Measurements from ENCODE around the gene ZBTB7C. TPM values are rescaled to one million over a fixed set of nuclear protein-coding genes. Genes with fewer than 3 reads are reported as not detected.
A peak's percentile ranks its signal among the peaks of the same experiment; 100 is the strongest.

The ZBTB7C gene
- polyA plus RNA-seq, 1 donor (not counting 4 experiments of a cell fraction or from before 2014, with no cell fraction given), result 0.58 TPM

DNA sequence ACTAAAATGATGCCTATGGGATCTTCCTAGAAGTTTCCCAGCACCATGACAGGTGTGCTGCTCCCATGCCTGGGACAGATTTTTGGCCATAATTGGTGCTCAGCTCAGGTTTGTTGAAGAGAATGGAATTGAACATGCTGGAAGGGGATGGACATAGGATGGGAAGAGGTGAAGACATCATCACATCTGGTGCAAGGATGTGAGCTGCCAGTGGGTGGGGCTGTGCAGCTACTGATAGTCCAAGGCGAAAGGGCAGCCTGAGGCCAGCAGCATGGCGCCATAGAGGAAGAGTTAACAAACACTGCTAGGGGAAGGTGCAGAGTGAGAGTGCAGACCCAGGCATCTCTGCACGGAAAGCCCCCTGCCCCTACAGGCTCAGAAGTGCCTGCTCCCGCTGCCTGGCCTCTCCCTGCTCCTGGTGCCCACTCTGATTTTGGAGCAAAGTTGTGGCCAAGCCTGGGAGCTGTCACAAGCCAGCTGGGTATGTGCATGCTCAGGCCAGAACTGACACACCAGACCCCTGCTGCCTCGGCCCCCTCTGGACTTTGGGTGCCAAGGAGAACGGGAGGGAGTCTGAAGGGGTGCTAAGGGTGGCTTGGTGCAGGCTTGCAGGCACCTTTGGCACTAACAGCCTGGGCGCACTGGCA lies 178.6 kb downstream of the ZBTB7C start:
- no peaks in the 10 kb centered on the region for H3K9me3 ChIP-seq (ENCODE audit: control insufficient read depth, low read depth, low read length)
- no peaks in the 10 kb centered on the region for H3K36me3 ChIP-seq (ENCODE audit: control insufficient read depth in 2 of 2, extremely low read depth in 1 of 2, insufficient read depth in 2 of 2, low read length in 2 of 2)
- H3K27ac ChIP-seq (ENCODE audit: control insufficient read depth, insufficient read depth, low read length), result no peak overlapping the region
- H3K4me1 ChIP-seq (ENCODE audit: control insufficient read depth, extremely low read depth, insufficient read depth, low read length), result peaks cover 4% of the 10 kb centered on the region
- H3K4me3 ChIP-seq (ENCODE audit: control insufficient read depth in 2 of 3, extremely low read depth in 1 of 3, insufficient read depth in 2 of 3, low read depth in 1 of 3, low read length in 3 of 3), result no peak overlapping the region
- H2AFZ ChIP-seq (ENCODE audit: control insufficient read depth, low read length), result no peak overlapping the region
- H3K4me2 ChIP-seq (ENCODE audit: control insufficient read depth, extremely low read depth, insufficient read depth, low read depth, low read length), result no peak overlapping the region
- H3K27me3 ChIP-seq (ENCODE audit: control insufficient read depth, extremely low read depth, insufficient read depth, low read length), result peaks cover 3% of the 10 kb centered on the region
- dilution Hi-C loops (cut with MboI; ENCODE audit: extremely low pct_ligation_motif_present, low sequenced_read_pairs), result loop anchor here (25.0 kb wide), 1 partner anchor 207 kb away; no protein-coding TSS in a partner anchor
- peak; percentile 87 for FAIRE-seq
- no peaks in the 10 kb centered on the region for H3K9me1 ChIP-seq (ENCODE audit: control insufficient read depth, extremely low read depth, insufficient read depth, low read length)
- no peaks in the 10 kb centered on the region for H3K79me2 ChIP-seq (ENCODE audit: control insufficient read depth, insufficient read depth, low read length)
- no peak for TF ChIP-seq EZH2 (IDR thresholded peaks at IDR 0.05; ENCODE audit: low read length)
- TF ChIP-seq, protein P1, sequence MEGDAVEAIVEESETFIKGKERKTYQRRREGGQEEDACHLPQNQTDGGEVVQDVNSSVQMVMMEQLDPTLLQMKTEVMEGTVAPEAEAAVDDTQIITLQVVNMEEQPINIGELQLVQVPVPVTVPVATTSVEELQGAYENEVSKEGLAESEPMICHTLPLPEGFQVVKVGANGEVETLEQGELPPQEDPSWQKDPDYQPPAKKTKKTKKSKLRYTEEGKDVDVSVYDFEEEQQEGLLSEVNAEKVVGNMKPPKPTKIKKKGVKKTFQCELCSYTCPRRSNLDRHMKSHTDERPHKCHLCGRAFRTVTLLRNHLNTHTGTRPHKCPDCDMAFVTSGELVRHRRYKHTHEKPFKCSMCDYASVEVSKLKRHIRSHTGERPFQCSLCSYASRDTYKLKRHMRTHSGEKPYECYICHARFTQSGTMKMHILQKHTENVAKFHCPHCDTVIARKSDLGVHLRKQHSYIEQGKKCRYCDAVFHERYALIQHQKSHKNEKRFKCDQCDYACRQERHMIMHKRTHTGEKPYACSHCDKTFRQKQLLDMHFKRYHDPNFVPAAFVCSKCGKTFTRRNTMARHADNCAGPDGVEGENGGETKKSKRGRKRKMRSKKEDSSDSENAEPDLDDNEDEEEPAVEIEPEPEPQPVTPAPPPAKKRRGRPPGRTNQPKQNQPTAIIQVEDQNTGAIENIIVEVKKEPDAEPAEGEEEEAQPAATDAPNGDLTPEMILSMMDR (optimal IDR thresholded peaks at IDR 0.05 in 1 of 3, IDR thresholded peaks at IDR 0.05 in 1 of 3, conservative IDR thresholded peaks at IDR 0.05 in 1 of 3; ENCODE audit: extremely low read depth in 1 of 3, insufficient read depth in 2 of 3, low read length in 3 of 3), result peak; percentile 86 to 100 (median 89)
- no peak overlapping the region for H3K9ac ChIP-seq (ENCODE audit: control insufficient read depth, extremely low read depth, insufficient read depth, low read length)
- no peak for DNase-seq (ENCODE audit: low read depth, low spot score)
- H4K20me1 ChIP-seq (ENCODE audit: control insufficient read depth, extremely low read depth, insufficient read depth, low read length), result no peaks in the 10 kb centered on the region

DNA sequence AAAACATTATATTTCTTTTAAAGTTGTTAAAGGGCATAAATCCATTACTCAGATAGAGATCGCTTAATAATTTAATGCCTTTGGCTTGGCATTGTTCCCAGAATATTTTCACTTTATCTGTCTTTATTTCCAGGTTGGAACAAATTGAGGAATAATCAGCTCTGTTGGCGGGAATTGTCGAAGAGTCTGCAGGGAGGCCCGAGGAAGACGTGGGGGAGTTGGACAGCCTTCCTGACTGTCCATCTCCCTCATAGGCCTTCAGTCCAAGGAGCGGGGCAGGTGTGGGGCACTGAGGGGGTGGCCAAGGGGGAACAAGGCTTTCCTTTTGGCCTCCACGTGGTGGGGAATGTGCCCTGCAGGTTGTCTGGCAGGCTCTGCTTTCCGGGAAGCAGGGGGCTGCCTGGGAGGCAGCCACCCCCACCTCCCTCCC lies 179.6 kb downstream of the ZBTB7C start:
- no peak overlapping the region for H3K27ac ChIP-seq (ENCODE audit: control insufficient read depth, insufficient read depth, low read length)
- H3K9ac ChIP-seq (ENCODE audit: control insufficient read depth, extremely low read depth, insufficient read depth, low read length), result no peak overlapping the region
- no peaks in the 10 kb centered on the region for H4K20me1 ChIP-seq (ENCODE audit: control insufficient read depth, extremely low read depth, insufficient read depth, low read length)
- no peak for DNase-seq (ENCODE audit: low read depth, low spot score)
- H3K36me3 ChIP-seq (ENCODE audit: control insufficient read depth in 2 of 2, extremely low read depth in 1 of 2, insufficient read depth in 2 of 2, low read length in 2 of 2), result no peaks in the 10 kb centered on the region
- H3K9me3 ChIP-seq (ENCODE audit: control insufficient read depth, low read depth, low read length), result no peaks in the 10 kb centered on the region
- no peaks in the 10 kb centered on the region for H3K79me2 ChIP-seq (ENCODE audit: control insufficient read depth, insufficient read depth, low read length)
- no peak for TF ChIP-seq EZH2 (IDR thresholded peaks at IDR 0.05; ENCODE audit: low read length)
- TF ChIP-seq, protein P1 (optimal IDR thresholded peaks at IDR 0.05 in 1 of 3, IDR thresholded peaks at IDR 0.05 in 1 of 3, conservative IDR thresholded peaks at IDR 0.05 in 1 of 3; ENCODE audit: extremely low read depth in 1 of 3, insufficient read depth in 2 of 3, low read length in 3 of 3), result peak in 2 of 3 experiments; percentile 9 to 22
- H2AFZ ChIP-seq (ENCODE audit: control insufficient read depth, low read length), result no peak overlapping the region
- H3K4me1 ChIP-seq (ENCODE audit: control insufficient read depth, extremely low read depth, insufficient read depth, low read length), result peaks cover 4% of the 10 kb centered on the region
- peaks cover 3% of the 10 kb centered on the region for H3K27me3 ChIP-seq (ENCODE audit: control insufficient read depth, extremely low read depth, insufficient read depth, low read length)
- dilution Hi-C loops (cut with MboI; ENCODE audit: extremely low pct_ligation_motif_present, low sequenced_read_pairs), result loop anchor here (25.0 kb wide), 1 partner anchor 208 kb away; no protein-coding TSS in a partner anchor
- no peaks in the 10 kb centered on the region for H3K9me1 ChIP-seq (ENCODE audit: control insufficient read depth, extremely low read depth, insufficient read depth, low read length)
- H3K4me3 ChIP-seq (ENCODE audit: control insufficient read depth in 2 of 3, extremely low read depth in 1 of 3, insufficient read depth in 2 of 3, low read depth in 1 of 3, low read length in 3 of 3), result no peak overlapping the region
- FAIRE-seq, result no peak
- H3K4me2 ChIP-seq (ENCODE audit: control insufficient read depth, extremely low read depth, insufficient read depth, low read depth, low read length), result no peak overlapping the region
